GM19351 (cell line): ENCODE results near the gene LDHD.
A peak's percentile ranks its signal among the peaks of the same experiment; 100 is the strongest.

Experiments
- ATAC-seq: cut with Tn5 transposase; IDR thresholded peaks from one replicate; pipeline ENCODE4 v1.9.1; 2021; ENCODE audit warnings: mild to moderate bottlenecking, moderate library complexity; ENCODE audit not compliant: unreplicated experiment

The LDHD gene

DNA sequence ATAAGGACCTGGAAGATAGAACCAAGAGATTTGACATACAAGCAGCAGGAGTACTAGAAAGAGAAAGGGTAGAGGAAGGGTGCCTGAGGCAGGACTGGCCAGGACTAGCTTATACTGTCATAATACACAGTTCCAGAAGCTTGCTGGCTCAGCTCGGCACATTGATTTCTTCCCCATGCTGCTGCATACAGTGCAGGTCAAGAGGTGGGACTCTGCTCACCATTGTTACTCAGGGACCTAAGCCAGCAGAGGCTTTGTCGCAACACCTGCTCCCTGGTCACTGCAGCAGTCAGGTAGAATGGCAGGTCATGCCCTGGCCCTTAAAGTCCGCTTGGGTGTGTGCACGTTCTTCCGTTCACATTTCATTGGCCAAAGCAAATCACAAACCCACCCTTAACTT, 32.8 kb downstream of the LDHD start:
- ATAC-seq = no peak

DNA sequence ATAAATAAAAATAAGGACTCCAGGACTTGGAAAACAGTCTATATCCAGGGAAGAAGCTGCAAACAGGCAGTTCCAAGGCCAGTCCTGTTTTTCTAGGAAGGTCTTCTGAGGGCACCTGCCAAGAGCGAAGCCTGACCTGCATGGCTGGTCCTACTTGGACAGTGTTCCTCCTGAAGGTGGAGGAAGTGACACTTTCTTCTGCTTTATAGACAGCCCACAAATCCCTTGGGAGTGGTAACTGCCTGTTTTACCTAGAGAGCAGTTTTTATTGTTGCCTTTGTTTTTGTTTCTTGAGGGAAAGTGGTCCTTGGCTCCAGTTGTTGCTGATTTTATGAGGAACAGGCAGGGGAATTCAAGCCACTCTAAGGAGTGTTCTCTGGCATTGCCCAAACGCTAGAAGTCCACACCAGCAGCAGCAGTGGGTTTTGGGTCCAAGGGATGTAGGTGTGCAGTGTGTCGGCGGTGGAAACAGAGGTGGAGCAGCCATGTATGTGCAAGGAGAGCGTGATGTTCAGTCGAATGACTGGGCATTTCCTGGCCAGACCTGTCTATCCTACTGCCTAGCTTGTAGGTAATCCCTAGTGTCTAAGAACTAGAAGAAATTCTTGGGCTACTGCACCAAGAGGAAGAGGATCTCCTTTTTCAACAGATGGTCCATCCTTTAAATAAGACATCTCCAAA, 35.3 kb downstream of the LDHD start:
- ATAC-seq = no peak

DNA sequence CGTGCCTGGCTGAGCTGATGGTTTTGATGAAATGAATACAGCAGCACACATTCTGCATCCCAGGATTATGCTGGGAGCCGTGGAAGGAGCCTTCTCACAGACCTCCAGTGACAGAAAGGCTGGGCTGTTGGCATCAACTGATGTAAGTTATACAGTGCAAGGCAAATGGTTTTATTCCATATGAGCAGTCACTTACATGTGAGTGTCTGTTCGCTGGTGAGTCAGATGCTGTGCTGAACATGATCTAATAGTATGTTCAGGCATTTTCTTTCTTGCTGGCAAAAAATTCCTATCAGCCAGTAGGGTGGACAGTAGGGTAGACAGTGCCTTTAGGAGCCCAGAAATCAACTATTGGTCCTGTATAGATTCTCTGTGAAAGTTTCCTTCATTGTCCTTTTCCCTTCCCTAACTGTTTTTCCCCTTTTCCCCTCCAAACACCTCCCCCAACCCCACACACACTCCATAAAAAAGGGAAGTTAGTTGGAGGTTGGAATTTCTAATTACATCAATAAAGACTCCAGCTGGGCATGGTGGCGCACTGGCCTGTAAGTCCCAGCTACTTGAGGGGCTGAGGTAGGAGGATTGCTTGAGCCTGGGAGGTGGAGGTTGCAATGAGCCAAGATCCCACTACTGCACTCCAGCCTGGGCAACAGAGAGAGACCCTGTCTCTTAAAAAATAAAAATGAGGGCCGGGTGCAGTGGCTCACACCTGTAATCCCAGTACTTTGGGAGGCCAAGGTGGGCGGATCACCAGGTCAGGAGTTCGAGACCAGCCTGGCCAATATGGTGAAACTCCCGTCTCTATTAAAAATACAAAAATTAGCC, 36.2 kb downstream of the LDHD start:
- ATAC-seq = no peak

DNA sequence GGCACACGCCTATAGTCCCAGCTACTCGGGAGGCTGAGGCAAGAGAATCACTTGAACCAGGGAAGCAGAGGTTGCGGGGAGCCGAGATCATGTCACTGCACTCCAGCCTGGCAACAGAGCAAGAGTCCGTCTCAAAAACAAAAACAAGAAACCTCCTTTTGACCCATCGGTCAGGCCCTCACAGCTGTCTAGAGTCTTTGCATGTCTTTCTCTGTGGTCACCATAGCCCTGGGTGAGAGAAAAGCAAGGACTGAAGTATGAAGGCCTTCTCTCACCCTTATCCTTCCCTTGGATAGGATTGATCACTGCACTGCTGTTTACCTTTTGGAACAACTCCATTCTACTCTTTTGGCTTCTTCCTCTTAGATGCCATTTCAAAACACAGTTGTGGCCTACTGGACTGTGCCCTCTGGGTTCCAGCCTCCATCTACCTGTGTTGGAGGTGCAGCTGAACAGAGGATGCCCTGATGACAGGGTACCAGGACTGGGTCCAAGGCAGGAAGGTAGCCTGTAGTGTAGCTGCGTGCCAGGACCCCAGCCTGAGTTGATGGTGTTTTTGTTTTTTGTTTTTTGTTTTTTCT, 37.1 kb downstream of the LDHD start:
- no peak for ATAC-seq

DNA sequence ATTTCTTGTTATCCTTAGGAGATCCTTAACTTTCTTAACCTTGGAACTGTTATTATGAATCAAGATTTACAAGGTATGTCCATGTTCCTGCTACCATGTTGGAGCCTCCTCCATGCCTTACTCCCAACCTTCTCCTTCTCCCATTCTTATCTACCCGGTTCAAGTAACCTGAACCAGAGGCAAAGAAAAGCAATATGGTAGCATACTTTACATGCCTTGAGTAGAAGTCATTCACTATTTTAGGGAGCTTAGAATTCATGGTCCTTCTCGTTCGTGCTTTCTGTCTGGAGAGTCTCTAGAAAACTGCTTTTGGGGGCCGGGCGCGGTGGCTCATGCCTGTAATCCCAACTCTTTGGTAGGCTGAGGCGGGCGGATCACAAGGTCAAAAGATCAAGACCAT, 37.7 kb downstream of the LDHD start:
- no peak for ATAC-seq

DNA sequence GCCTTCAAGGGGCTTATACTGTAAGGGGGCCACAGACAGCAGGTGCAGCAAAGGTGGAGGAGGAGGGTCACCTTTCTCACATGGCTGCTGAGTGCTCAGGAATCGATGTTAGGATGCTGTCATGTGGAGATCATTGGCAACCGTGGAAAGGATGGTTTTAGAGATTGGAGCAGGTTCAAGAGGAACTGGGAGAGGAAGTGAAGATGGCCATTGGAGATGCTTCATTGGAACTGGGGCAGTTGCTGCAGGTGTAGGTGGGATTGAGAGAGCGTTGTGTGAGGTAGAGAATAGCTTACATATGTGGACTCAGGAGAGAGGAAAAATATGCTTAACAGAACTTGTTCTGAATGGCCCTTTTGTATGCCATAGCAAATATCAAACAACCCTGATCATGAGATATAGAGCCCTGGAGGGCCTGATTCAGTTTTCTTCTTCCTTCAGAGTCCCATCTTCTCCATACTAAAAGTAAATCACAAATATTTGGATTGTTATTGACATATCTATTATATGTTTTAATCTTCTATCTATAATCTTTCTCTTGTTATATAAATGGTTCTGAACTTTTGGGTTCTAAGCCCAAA, 40.8 kb downstream of the LDHD start:
- peak; percentile 6 for ATAC-seq

DNA sequence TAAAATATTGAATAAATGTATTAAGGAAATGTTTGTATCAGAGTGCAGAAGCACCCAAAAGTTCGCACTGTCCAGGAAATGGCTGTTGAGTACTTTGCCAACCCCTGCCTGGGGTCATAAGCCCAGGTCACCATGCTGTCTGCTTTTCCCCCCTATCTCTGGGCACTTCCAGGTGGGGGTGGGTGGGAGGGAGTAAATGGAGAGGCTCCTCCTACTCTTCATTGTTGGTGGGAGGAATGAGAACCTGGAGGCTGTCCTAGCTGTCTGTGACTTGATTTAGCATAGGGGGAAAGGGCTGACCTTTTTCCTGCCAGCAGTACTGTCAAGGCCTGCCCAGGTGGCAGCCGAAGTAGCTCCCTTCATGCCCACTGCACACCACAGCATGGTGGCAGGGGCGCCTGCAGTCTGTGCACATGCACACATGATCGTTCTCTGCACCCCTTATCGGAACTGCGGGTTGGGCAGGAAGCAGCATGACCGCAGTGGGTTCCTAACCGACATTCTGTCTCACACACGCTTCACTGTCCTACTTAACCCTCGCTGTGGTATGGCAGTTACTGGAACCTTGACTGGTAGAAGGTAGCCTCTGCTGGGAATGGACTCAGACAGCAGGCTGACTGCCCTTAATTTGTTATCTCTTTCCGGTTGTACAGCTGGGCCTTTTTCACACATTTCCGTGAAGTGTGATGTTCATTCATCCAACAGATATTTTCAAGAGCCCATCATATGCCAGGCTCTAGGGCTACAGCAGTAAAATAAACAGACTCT, 41.5 kb downstream of the LDHD start:
- peak; percentile 98 for ATAC-seq

DNA sequence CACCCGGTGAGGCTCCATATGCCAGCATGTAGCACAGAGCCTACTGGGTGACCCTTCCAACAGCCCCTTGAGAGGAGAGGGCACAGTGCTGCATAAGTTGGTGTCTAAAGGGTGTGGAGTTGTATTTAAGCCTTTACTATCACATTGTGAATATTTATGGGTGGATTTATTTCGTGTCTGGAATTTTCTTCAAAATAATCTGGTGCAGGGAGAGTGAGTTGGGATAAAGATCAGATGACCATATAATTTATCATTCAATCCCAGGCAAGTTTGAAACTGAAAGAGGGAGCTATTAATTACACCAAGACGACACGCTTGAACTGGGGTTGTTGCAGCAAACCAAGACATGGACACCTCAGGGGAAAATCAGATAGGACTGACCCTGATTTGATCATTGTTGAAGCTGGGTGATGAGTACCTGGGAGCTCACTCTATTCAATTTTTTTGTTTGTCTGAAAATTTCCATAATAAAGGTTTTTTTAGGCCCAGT, 42.2 kb downstream of the LDHD start:
- ATAC-seq = no peak

DNA sequence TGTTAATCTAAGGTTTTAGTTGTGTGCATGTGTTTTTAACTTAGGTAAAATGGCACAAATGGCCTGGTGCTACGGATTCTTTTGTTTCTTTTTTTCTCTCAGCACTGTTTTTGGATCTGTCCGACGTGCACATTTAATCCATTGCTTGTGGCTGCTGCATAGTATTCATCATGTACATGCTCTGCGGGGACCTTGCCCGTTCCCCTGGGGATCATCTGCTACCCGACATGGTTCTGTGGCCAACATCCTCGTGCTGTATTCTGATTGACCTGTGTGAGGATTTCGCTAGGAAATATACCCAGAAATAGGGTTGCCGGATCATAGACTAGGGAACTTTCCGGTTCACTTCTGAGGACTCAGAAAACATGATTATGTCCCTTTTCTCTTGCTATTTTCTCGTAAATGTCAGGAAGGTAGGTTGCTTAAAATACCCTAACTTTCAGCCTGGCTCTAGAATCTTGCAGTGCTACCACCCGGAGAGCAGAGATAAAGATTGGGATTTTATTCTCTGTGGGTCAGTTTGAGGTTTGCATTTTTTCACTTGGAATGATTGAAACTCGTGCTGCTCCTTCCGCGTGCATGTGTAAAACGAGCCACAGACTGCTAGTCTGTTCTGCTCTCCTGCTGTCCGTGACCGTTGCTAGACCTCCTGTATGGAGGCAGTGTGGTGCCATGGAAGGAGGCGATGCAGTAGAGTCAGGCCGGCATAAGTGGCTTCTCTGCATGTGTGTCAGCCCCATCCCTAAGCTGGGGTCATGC, 42.9 kb downstream of the LDHD start:
- no peak for ATAC-seq

DNA sequence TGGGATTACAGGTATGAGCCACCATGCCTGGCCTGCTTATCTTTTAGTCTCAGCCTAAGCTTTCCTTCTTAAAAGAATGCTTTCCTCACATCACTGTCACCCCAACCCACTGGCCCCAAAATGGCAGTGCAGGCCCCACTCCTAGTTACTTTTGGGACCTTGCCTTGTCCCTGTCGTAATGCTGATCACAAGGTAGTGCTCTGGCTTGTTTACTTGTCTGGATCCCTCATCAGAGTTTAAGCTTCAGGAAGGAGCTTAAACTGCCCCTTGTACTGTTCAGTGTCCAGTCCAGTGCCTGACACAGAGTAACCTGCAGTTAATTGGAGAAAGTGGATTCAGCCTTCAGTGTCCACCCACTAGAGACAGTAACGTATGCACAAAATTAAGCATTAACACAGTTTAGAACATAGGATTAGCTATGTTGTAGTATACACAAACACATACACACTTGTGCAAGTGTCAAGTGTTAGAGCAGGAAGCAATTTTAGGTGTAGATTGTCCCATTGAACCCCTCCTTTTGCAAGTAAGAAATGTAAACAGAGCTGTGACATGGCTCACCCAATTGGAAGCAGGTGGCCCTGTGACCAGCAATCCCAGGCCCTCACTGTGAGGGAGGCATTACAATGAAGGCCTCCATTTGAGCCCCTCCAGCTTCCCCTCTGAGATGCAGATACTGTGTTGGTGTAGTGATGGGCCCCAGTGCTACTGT, 44.2 kb downstream of the LDHD start:
- no peak for ATAC-seq

DNA sequence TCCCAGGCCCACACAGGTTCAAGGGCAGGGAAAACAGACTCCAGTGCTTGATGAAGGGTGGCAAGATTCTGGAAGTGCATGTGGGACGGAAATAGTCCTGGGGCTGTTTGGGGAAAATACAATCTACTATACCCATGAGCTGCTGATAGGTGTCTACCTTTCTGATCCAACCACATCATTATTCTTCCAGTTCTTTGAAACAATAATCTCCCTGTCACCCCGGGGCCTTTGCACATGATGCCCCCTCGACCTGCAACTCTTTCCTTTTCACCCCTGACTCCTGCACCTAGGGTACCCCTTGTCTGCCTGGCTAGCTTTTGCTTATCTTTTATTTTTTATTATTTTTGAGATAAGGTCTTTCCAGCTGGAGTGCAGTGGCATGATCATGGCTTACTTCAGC, 45.0 kb downstream of the LDHD start:
- ATAC-seq = no peak

DNA sequence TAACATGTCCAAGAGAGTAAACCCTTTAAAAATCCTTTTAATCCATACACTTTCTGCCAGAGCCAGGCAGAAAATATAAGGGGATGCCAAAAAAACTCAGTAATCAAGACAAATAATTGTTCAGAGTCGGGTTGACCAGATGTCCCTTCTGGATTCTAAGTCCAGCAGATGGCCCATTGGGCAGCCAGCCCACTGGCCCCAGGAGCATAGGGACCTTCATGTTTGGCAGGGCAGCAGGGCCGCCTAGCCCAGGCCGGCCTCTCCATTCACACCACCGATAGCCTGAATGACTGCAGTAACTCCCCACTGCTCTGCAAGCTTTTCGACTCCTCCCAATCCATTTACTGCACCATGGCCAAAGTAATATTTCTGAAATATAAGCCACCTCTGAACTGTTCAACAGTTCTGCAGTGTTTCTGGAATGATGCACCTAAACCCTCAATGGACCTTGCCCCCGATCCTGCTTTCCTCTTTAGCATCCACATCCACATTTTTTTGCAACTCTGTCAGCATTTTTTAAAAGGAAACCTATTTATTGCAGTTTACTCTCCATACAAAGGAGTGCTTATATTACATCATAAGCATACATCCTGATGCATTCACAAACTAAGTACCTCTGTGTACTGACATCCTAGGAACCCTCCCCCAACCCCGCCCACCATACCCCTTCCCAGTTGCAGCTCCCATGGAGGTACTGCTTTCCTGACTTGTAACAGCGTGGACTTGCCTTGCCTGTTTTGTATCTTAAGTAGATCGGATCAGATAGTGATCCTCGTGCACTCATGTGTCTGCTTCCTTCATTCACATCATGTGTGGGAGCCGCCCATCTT, 46.4 kb downstream of the LDHD start:
- no peak for ATAC-seq

DNA sequence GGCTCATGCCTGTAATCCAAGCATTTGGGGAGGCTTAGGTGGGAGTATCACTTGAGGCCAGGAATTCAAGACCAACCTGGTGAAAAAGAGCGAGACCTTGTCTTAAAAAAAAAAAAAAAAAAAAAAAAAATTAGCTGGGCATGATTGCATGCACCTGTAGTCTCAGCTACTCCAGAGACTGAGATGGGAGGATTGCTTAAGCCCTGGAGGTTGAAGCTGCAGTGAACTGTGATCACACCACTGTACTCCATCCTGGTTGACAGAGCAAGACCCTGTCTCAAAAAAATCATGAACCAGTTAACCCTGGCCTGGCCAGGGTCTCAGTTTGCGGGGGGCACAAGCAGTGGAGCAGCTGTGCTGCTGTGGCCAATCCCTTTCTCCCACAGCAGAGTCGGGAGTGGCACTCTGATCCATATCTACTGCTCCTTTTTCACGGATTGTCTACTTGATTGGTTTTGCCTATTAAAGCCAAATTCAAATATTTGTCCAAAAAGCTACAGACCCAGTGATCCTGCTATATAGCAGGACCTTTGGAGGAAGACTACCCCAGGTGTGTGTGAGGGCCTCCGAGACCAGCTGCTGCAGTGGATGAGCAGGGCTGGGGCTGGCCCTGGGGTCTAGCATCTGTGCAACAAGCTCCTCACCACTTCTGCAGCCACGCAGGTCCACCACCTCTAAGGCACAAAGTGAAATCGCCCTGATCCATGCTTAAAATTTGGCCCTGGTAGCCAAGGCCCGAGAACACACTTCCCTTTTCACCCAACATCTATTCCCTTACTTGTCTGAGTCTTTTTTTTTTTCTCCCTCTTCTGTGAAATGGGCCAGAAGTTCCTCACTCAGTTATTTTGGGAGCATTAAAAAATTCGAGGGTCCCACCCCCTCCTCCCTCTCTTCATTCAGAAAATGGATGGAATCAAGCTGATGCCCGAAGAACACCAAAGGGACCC, 48.2 kb downstream of the LDHD start:
- ATAC-seq = no peak

DNA sequence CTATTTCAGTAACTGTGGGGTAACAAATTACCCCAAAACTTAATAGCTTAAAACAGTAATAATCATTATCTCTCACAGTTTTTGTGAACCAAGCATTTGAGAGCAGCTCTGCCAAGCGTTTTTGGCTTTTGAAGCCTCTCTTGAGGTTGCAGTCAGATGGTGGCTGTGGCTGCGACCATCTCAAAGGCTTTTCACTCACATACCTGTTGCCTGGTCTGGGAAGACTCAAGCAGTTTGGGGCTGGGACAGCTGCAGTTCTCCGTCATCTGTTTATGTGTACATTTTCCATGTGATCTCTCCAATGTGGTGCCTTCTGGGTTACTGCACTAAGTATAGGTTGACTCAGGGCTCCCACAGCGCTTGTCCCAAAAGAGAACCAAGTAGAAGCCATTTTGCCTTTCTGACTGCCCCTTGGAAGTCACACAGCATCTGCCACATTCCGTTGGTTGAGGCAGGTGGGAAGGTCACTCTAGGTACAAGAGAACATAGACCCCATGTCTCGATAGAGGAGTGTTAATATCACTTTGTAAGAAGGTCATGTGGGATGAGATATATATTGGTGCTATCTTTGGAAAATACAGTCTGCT, 49.6 kb downstream of the LDHD start:
- ATAC-seq = no peak

DNA sequence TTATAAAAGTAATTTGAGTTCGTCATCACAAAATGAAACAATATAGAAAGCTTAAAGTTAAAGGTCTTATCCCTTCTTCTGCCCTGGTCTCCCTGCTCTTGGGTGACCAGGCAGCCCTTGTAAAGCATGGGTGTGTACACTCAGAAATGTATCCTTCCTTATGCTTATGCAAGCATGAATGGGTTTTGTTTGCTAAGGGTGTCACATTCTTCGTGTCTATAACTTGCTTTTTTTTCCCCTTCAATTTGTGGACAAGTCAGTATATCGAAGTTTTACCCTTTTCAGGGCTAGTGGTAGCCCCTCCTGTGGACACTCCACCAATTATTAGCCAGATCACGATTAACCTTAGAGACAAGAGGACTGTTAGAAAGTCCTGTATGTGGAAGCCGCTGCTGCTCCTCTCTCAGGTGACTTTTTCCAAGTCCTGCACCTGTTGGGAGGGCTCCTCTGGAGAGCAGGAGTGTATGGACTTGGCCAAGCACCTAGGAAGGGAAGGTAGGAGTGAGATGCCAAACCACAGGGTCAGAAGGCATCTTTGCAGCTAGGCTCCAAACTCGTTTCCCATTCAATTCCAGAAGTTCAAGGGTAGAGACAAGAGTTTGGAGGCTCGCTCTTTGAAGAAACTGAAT, 50.9 kb downstream of the LDHD start:
- ATAC-seq = no peak

DNA sequence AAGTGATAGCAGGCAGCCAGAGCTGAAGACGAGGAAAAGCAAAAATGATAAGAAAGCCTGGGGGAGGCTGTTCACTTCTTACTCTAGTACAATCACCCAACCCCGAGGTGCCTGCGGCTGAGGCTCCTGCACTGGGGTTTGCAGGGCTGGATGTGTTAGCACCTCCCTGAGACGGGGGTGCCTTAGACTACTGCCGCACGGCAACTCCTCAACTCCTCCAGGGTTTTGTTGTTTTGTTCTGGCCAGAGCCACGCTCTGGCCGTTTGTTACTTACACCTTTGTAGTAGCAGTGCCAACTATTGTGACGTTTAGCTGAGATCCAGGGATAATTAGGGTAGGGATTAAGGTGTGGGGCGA, 51.5 kb downstream of the LDHD start:
- no peak for ATAC-seq
